GM18507 (cell line): ENCODE results near the gene UVSSA.

Experiments
- DNase-seq: peaks from one replicate; pipeline ENCODE4 v3.0.0; 2011; ENCODE audit warnings: low read depth; ENCODE audit not compliant: insufficient read length; ENCODE audit errors: extremely low spot score
- FAIRE-seq: peaks from 2 replicates; lab custom pipeline; 2011; peaks lifted over from hg19 to GRCh38; lab: Jason Lieb, UNC

UVSSA gene

GRCh38 chr4:1345903-1346780 is 866 bp upstream of the UVSSA start:
- DNase-seq: no peak
- FAIRE-seq: no peak

GRCh38 chr4:1347410-1347864 is 429 bp downstream of the UVSSA start:
- FAIRE-seq: peak; percentile 74
- peak; percentile 46 for DNase-seq

DNA sequence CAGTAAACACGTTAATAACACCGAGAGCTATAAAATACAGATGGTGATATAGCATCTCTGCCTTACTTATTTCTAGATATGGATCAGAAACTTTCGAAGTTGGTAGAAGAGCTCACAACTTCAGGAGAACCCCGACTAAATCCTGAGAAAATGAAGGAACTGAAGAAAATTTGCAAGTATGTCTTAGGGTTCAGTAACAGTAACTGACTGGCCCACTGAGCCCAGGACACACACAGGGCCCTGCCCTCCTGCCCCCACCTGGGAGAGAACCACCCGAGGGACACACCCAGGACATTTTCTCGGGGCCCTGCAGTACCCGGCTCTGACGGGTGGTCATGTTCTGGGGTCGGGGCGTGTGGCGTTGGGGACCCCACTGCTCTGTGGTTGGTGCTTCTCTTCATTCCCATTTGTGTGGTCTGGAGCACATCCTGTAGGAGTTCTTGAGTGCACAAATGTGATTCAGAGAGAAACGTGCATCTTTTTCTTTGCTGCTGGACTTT is 1.1 kb downstream of the UVSSA start:
- DNase-seq: no peak
- FAIRE-seq: no peak

GRCh38 chr4:1348746-1349145 is 1.7 kb downstream of the UVSSA start:
- FAIRE-seq (no peak), DNase-seq (no peak)

GRCh38 chr4:1349359-1350168 is 2.6 kb downstream of the UVSSA start:
- no peak for FAIRE-seq
- DNase-seq: no peak

- DNase-seq: no peak
- no peak for FAIRE-seq
These were observed 3.1 kb downstream of the UVSSA start for GRCh38 chr4:1350169-1350520.

DNA sequence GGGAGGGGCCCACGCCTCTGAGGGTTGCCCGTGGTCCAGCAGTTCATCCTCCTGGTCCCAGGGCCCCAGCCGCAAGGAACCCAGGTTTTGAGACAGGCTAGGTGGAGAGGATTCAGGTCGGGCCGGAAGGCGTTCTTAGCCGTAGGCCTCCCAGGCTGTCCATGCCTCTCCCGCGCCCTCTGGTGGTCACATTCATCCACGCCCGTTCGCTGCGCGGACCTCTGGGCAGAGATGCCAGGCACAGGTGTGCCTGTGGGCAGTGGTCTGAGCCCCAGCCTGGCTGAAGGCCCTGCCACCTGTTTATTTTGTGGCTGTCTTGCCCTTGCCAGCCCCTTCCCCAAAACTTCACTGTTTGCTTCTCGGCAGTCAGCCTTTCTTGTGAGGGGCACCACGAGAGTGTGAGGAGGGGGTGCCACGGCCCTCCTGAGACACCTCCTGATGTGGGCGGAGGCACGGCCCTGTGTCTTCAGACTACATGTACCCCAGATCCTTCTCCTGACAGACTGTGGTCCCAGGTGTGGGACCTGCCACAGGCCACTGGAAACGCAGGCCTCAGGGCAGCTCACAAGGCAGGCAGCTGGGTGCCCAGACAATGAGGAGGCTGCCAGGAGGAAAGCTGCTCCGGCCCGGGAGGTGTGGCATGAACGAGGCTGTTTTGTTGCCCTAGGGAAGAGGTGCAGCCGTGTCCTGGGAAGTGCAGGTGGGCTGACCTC is 5.0 kb downstream of the UVSSA start:
- peak; percentile 76 for DNase-seq
- FAIRE-seq: peak; percentile 94

GRCh38 chr4:1352567-1352900 is 5.5 kb downstream of the UVSSA start:
- no peak for DNase-seq
- FAIRE-seq: no peak

DNA sequence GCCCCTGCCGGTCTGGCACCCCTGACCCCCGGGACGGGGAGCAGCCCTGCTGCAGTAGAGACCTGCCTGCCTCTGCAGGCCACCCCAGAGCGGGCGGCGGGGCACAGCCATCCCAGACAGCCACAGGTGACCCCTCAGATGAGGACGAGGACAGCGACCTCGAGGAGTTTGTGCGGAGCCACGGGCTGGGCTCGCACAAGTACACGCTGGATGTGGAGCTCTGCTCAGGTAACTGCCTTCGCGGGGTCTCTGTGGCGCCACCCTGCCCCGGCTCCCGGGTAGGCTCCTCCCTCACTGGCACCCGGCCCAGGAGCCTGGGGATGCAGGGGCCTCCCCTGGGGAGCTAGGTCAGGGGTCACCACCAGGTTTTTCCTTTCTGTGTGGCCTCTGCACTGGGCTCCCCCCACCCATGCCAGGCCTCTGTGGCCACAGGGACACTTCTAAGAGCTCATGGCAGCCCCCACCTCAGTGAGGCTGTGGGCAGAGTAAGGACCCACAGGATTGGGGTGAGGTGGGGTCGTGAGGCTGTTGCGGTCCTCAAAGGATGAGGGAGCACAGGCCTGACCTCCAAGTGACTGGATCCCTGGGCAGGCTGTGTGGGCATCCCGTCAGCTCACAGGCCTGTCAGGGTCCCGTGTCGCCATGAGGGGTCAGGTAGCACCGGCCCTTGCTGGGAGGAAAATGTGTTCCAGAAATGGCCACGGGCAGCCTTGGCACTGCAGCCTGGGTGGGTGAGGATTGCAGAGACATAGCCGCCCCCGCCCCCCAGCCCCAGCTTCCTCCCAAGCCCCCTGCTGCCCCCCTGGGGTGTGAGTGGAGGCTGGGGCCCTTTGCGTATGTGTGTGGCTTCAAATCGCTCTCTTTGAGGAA is 6.4 kb downstream of the UVSSA start:
- FAIRE-seq (no peak), DNase-seq (no peak)

GRCh38 chr4:1354136-1354982 is 7.4 kb downstream of the UVSSA start:
- no peak for FAIRE-seq
- DNase-seq: no peak

- DNase-seq: no peak
- FAIRE-seq: no peak
These were observed 7.9 kb downstream of the UVSSA start for GRCh38 chr4:1354983-1355275.

- no peak for FAIRE-seq
- no peak for DNase-seq
These were observed 8.4 kb downstream of the UVSSA start for GRCh38 chr4:1355378-1355777.

- DNase-seq: no peak
- FAIRE-seq: peak; percentile 12
These were observed 9.4 kb downstream of the UVSSA start for GRCh38 chr4:1356181-1356998.

- DNase-seq (no peak), FAIRE-seq (no peak)
These were observed 10.6 kb downstream of the UVSSA start for GRCh38 chr4:1357356-1358248.

GRCh38 chr4:1358421-1359143 is 11.6 kb downstream of the UVSSA start:
- no peak for FAIRE-seq
- DNase-seq: no peak

- FAIRE-seq: no peak
- DNase-seq: no peak
These were observed 12.1 kb downstream of the UVSSA start for GRCh38 chr4:1359144-1359501.
